Kidney capillary endothelial cell (primary cell): ENCODE results near the gene CD74.
"Not testable (repeated sequence)": the region's sequence is repeated elsewhere in the genome, so short reads cannot be mapped to it uniquely, and the experiment has no call there.

Experiments
- DNase-seq: peaks from one replicate; pipeline ENCODE4 v3.0.0-alpha.2; 2018; ENCODE audit warnings: low spot score

Gene CD74

GRCh38 chr5:150441813-150442698 lies 29.3 kb upstream of the CD74 start:
- DNase-seq, result no peak

GRCh38 chr5:150440948-150441812 lies 28.5 kb upstream of the CD74 start:
- no peak for DNase-seq

GRCh38 chr5:150438873-150439546 lies 26.3 kb upstream of the CD74 start:
- no peak for DNase-seq

GRCh38 chr5:150436141-150436680 lies 23.5 kb upstream of the CD74 start:
- DNase-seq, result peak; percentile 84

- DNase-seq, result no peak
These were observed 21.8 kb upstream of the CD74 start for GRCh38 chr5:150434464-150434863.

GRCh38 chr5:150431574-150431973 lies 18.9 kb upstream of the CD74 start:
- no peak for DNase-seq

- DNase-seq, result no peak
These were observed 18.3 kb upstream of the CD74 start for GRCh38 chr5:150431048-150431447.

GRCh38 chr5:150429410-150429873 lies 16.7 kb upstream of the CD74 start:
- no peak for DNase-seq

- DNase-seq, result no peak
These were observed 16.3 kb upstream of the CD74 start for GRCh38 chr5:150428978-150429377.

GRCh38 chr5:150428106-150428876 lies 15.6 kb upstream of the CD74 start:
- DNase-seq, result no peak

- DNase-seq, result not testable (repeated sequence)
These were observed 13.5 kb upstream of the CD74 start for GRCh38 chr5:150426165-150426564.

- DNase-seq, result no peak
These were observed 10.0 kb upstream of the CD74 start for GRCh38 chr5:150422758-150423157.

GRCh38 chr5:150422075-150422474 lies 9.4 kb upstream of the CD74 start:
- no peak for DNase-seq

- DNase-seq, result no peak
These were observed 7.0 kb upstream of the CD74 start for GRCh38 chr5:150419630-150420270.

GRCh38 chr5:150413902-150414790 lies 1.4 kb upstream of the CD74 start:
- DNase-seq, result not testable (repeated sequence)

- no peak for DNase-seq
These were observed 629 bp upstream of the CD74 start for GRCh38 chr5:150413176-150413901.

GRCh38 chr5:150411245-150411979 lies 1.3 kb downstream of the CD74 start:
- DNase-seq, result no peak

GRCh38 chr5:150410524-150411244 lies 2.0 kb downstream of the CD74 start:
- DNase-seq, result peak; percentile 42
